Muscle of leg (tissue), 11 donors: ENCODE measurements around the gene RPL10A. TPM values are rescaled to one million over a fixed set of nuclear protein-coding genes. Genes with fewer than 3 reads are reported as not detected.
"Not testable (repeated sequence)": the region's sequence is repeated elsewhere in the genome, so short reads cannot be mapped to it uniquely, and the experiment has no call there.

Source experiments
- DNase-seq: peaks from one replicate; pipeline ENCODE4 v3.0.0; 2013
- H3K27ac ChIP-seq: one replicate; pipeline ENCODE4 v1.5.1; 2013; ENCODE audit warnings: mild to moderate bottlenecking, low read length, control low read depth
- H3K27me3 ChIP-seq: one replicate; pipeline ENCODE4 v1.6.1; 2013; ENCODE audit warnings: low read length; ENCODE audit not compliant: control insufficient read depth, insufficient read depth
- H3K36me3 ChIP-seq: one replicate; pipeline ENCODE4 v1.6.1; 2013; ENCODE audit warnings: low read length; ENCODE audit not compliant: control insufficient read depth, insufficient read depth
- H3K4me1 ChIP-seq: one replicate; pipeline ENCODE4 v1.6.1; 2013; ENCODE audit warnings: low read length; ENCODE audit not compliant: control insufficient read depth, insufficient read depth
- H3K4me3 ChIP-seq: one replicate; pipeline ENCODE4 v1.5.1; 2013; ENCODE audit warnings: low read length, control low read depth
- H3K9me3 ChIP-seq: replicated peaks from 2 replicates; pipeline ENCODE4 v1.6.1; 2013; ENCODE audit warnings: low read depth, low read length; ENCODE audit not compliant: control insufficient read depth
- WGBS: methylation state at CpG from one replicate; pipeline ENCODE4 v1.1.5; 2013; ENCODE audit warnings: missing lambda C conversion rate; ENCODE audit not compliant: insufficient coverage; 5-methylcytosine and 5-hydroxymethylcytosine counted together
- polyA plus RNA-seq, 8 donors: library from polyadenylated mRNA; unstranded; fragments of 120-200 nt; gene quantifications; one replicate each; pipeline versions ENCODE4 v1.2.1 to v1.2.3, GENCODE V29; 2013; ENCODE audit warnings: inconsistent platforms in 1 of 8, low replicate concordance in 1 of 8; ENCODE audit not compliant: insufficient read length in 8 of 8, insufficient read depth in 1 of 8
- total RNA-seq: library from RNA; stranded (reverse); fragments of 120-200 nt; gene quantifications from one replicate; pipeline ENCODE4 v1.2.4, GENCODE V29; 2013

The RPL10A gene
- total and polyA plus RNA-seq, 9 donors = 2,391 to 3,614 (median 2,521) TPM

DNA sequence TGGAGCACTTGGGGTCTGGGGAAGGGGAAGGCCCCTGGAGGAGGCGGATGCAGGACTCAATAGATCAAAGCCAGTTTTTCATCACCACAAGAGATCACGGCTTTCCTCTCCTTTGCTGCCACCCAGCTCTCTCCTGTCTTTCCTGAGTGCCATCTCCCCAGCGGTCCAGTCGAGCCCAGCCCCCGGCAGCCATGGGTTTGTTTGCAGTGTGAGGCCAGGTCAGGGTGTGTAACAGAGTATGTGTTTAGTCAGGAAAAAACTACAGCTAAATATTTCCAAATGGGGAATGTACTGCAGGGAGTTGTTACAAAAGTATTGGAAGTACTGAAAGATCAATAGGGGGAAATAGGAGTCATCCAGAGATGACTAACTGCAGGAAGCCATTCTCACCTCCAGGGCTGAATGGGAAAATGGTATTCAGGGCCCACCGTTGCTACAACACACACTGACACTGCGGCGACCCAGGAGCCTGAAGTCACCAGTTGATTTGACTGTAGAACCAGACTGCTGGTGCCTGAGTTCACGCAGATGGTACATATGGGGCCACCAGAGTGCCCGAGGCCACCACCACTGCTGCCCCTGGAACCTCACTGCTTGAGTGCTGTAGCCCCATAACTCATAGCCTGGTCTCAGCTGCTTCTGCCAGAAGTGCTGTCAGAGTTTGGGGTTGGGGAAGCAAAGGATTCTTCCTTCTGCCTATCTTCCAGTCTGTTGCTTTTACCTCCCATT is 39.6 kb upstream of the RPL10A start:
- WGBS = 90% methylated on average over 5 of the region's 10 CpGs

GRCh38 chr6:35429463-35429862 is 38.7 kb upstream of the RPL10A start:
- H3K4me3 ChIP-seq = no peak overlapping the region
- WGBS = no CpG with 5 or more reads among the region's 2 CpGs
- H3K4me1 ChIP-seq = no peaks in the 10 kb centered on the region
- H3K27ac ChIP-seq = no peak overlapping the region
- peaks cover 27% of the 10 kb centered on the region for H3K36me3 ChIP-seq
- DNase-seq = no peak
- no peaks in the 10 kb centered on the region for H3K27me3 ChIP-seq
- peaks cover 13% of the 10 kb centered on the region for H3K9me3 ChIP-seq

More for the DNA sequence above, 39.6 kb upstream of the RPL10A start:
- Histone ChIP-seq H3K27me3 (no peaks in the 10 kb centered on the region), H3K36me3 (peaks cover 36% of the 10 kb centered on the region), H3K4me1 (no peaks in the 10 kb centered on the region), H3K27ac (no peak overlapping the region), H3K9me3 (peaks cover 13% of the 10 kb centered on the region), H3K4me3 (no peak overlapping the region)
- DNase-seq = no peak

DNA sequence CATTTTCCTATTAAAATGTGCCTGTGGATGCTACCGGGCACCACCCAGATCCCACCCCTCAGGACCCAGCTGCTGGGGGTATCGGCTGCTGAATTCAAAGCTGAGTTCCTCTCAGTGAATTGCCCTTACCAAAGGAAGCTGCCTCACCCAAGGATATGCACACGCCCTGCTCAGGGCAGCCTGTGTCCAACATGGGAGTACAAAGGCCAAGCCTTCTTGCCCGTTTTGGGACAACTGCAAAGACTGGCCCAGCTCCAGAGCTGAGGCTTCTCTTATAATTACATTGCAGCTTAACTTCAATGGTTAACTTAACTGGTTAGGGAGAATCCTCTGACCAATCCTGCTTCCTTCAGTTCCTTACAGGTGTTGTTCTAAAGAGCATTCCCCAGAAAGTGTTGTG is 35.9 kb upstream of the RPL10A start:
- no peak overlapping the region for H3K27ac ChIP-seq
- peaks cover 13% of the 10 kb centered on the region for H3K9me3 ChIP-seq
- H3K27me3 ChIP-seq = no peaks in the 10 kb centered on the region
- H3K4me3 ChIP-seq = no peak overlapping the region
- 65% methylated on average over 4 of the region's 4 CpGs for WGBS
- peaks cover 8% of the 10 kb centered on the region for H3K36me3 ChIP-seq
- DNase-seq = no peak
- no peaks in the 10 kb centered on the region for H3K4me1 ChIP-seq

GRCh38 chr6:35432702-35433101 is 35.5 kb upstream of the RPL10A start:
- not testable (repeated sequence) for H3K27me3 ChIP-seq, H3K27ac ChIP-seq, H3K36me3 ChIP-seq, DNase-seq, H3K4me1 ChIP-seq, H3K4me3 ChIP-seq
- H3K9me3 ChIP-seq = peaks cover 13% of the 10 kb centered on the region
- no CpG with 5 or more reads among the region's 3 CpGs for WGBS

DNA sequence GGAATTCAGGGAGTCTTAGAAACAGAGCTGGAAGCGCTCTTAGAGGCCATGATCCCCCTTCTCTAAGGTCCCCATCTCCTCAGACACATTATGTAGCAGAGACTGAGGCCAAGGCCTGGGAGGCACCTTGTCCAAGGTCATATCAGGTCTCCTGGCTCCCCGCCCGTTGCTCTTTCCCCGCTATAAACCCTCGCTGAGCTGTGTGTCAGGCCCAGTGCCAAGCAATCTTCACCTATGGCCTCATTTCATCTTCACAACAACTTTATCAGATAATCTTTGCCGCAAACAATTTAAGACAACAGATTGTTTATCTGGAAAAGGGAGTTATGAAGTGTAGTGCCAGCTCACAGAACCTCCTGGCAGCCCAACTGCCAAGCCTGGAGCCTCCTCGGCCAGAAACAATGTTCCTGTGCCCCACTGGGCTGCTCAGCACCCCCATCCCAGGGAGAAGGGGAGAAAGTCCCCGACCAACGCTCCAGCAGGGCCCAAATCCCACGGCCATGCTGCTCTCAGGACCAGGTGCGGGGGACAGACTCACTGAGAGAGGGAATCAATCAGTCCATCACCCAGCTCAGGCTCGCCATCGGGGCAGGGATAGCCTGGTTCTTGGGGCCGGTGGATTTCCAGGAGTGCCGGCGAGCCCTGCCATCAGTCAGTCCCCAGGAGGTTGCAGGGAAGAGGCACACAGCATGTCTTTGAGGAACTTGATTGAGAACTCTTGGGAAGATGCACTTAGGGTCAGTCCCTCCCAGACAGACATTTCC is 32.9 kb upstream of the RPL10A start:
- H3K27ac ChIP-seq = no peak overlapping the region
- no peaks in the 10 kb centered on the region for H3K9me3 ChIP-seq
- H3K4me1 ChIP-seq = no peaks in the 10 kb centered on the region
- no peaks in the 10 kb centered on the region for H3K36me3 ChIP-seq
- no peaks in the 10 kb centered on the region for H3K27me3 ChIP-seq
- DNase-seq = no peak
- WGBS = 84% methylated on average over 4 of the region's 16 CpGs
- H3K4me3 ChIP-seq = no peak overlapping the region

GRCh38 chr6:35436071-35436857 is 31.9 kb upstream of the RPL10A start:
- H3K4me1 ChIP-seq = no peaks in the 10 kb centered on the region
- H3K9me3 ChIP-seq = no peaks in the 10 kb centered on the region
- H3K4me3 ChIP-seq = no peak overlapping the region
- WGBS = 48% methylated on average over 7 of the region's 8 CpGs
- no peak for DNase-seq
- H3K27me3 ChIP-seq = no peaks in the 10 kb centered on the region
- no peak overlapping the region for H3K27ac ChIP-seq
- no peaks in the 10 kb centered on the region for H3K36me3 ChIP-seq

DNA sequence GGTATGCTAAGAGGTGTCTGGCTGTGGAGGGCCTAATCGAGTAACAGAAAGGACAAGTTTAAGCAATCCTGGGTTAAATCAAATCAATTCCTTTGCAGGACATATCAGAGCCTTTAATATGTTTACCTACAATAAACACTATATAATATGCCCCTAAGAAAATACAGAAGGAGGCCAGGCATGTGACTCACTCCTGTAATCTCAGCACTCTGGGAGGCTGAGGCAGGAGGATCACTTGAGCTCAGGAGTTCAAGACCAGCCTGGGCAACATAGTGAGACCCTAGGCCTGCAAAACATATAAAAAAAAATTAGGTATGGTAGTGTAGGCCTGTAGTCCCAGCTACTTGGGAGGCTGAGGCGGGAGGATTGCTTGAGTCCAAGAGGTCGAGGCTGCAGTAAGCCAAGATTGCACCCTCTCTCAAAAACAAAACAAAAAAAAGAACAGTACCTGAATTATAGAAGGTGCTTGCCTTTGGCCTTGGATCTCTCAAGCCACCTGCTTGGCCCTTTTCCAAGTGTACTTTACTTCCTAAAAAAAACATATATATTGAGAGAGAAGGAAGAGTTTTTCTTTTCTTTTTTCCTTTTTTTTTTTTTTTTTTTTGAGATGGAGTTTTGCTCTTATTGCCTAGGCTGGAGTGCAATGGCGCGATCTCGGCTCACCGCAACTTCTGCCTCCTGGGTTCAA is 29.7 kb upstream of the RPL10A start:
- WGBS = no CpG with 5 or more reads among the region's 7 CpGs

GRCh38 chr6:35439308-35439707 is 28.9 kb upstream of the RPL10A start:
- 46% methylated on average over 3 of the region's 3 CpGs for WGBS
- Histone ChIP-seq H3K4me3 (no peak overlapping the region), H3K36me3 (no peaks in the 10 kb centered on the region)

More for the DNA sequence above, 29.7 kb upstream of the RPL10A start:
- H3K4me3 ChIP-seq, H3K27ac ChIP-seq, H3K36me3 ChIP-seq, H3K9me3 ChIP-seq, H3K4me1 ChIP-seq, H3K27me3 ChIP-seq, DNase-seq: not testable (repeated sequence)

DNA sequence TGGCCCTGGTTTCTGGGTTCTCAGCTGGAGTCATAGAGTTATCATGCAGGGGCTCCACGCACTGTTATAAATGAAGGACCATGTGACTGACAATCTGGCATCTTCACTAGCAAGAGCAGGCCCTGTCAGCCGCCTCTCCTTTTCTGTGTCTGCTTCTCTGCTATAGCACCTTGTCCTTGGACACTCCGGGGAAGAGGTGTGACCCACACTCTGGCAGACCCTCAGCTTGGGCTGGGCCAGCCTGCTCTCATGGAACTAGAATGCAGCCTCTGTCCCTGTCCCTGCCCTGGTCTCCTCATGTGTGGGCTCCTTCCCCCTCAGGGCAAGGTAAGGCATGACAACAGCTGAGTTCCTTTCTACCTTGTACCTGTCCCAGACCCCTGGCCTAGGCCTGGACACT is 27.0 kb upstream of the RPL10A start:
- DNase-seq = no peak
- 50% methylated on average over 3 of the region's 3 CpGs for WGBS
- Histone ChIP-seq H3K4me3 (no peak overlapping the region), H3K36me3 (no peaks in the 10 kb centered on the region), H3K27ac (no peak overlapping the region), H3K27me3 (no peaks in the 10 kb centered on the region), H3K4me1 (no peaks in the 10 kb centered on the region), H3K9me3 (no peaks in the 10 kb centered on the region)

More at GRCh38 chr6:35439308-35439707, 28.9 kb upstream of the RPL10A start:
- DNase-seq = no peak
- Histone ChIP-seq H3K27ac (no peak overlapping the region), H3K9me3 (no peaks in the 10 kb centered on the region), H3K27me3 (no peaks in the 10 kb centered on the region), H3K4me1 (no peaks in the 10 kb centered on the region)
